H1 (cell line): ENCODE data around the gene TTI1.

Experiments
- FOSL1 ChIP-seq: IDR thresholded peaks from 2 replicates; pipeline ENCODE4 v1.6.1; 2011; ENCODE audit warnings: mild to moderate bottlenecking, low read depth, low read length, moderate library complexity; ENCODE audit not compliant: insufficient read depth
- MAFK ChIP-seq: IDR thresholded peaks from 2 replicates; pipeline ENCODE4 v1.6.1; 2012; ENCODE audit warnings: low read depth, mild to moderate bottlenecking, improper control_type of control experiment, low read length
- NANOG ChIP-seq: IDR thresholded peaks from 2 replicates; pipeline ENCODE4 v1.6.1; 2011; ENCODE audit warnings: low read length, low read depth, mild to moderate bottlenecking, inconsistent platforms; ENCODE audit not compliant: insufficient read depth, poor library complexity, severe bottlenecking
- POLR2A ChIP-seq, 2 experiments: IDR thresholded peaks; 1 replicate in 1 of 2; 2 replicates in 1 of 2; pipeline ENCODE4 v1.6.1; 2011; ENCODE audit warnings: low read depth in 2 of 2, low read length in 2 of 2, mild to moderate bottlenecking in 2 of 2; ENCODE audit errors: control extremely low read depth in 1 of 2
- POLR2AphosphoS5 ChIP-seq: IDR thresholded peaks from 2 replicates; pipeline ENCODE4 v1.6.1; 2011; ENCODE audit warnings: low read depth, low read length
- RAD21 ChIP-seq, 2 experiments: IDR thresholded peaks in 1 of 2; conservative IDR thresholded peaks in 1 of 2; 2 replicates each; pipeline ENCODE4 v1.6.1; 2011; ENCODE audit warnings: low read depth in 2 of 2, low read length in 2 of 2, improper control_type of control experiment in 1 of 2, inconsistent platforms in 1 of 2, mild to moderate bottlenecking in 1 of 2, moderate library complexity in 1 of 2
- TAF1 ChIP-seq: IDR thresholded peaks from 2 replicates; pipeline ENCODE4 v1.6.1; 2011; ENCODE audit warnings: mild to moderate bottlenecking, low read depth, low read length
- TF ChIP-seq, protein P1 (sequence below): IDR thresholded peaks from 2 replicates; pipeline ENCODE4 v1.6.1; 2012; ENCODE audit warnings: low read length, inconsistent platforms
- TF ChIP-seq, protein P2 (sequence below), 3 experiments: IDR thresholded peaks; 1 replicate in 2 of 3; 2 replicates in 1 of 3; pipeline versions ENCODE4 v1.5.1 to v1.6.1; 2011; ENCODE audit warnings: low read length in 3 of 3, mild to moderate bottlenecking in 3 of 3, inconsistent platforms in 2 of 3, low read depth in 1 of 3, moderate library complexity in 1 of 3; ENCODE audit not compliant: insufficient read depth in 1 of 3; ENCODE audit errors: control extremely low read depth in 1 of 3

DNA sequence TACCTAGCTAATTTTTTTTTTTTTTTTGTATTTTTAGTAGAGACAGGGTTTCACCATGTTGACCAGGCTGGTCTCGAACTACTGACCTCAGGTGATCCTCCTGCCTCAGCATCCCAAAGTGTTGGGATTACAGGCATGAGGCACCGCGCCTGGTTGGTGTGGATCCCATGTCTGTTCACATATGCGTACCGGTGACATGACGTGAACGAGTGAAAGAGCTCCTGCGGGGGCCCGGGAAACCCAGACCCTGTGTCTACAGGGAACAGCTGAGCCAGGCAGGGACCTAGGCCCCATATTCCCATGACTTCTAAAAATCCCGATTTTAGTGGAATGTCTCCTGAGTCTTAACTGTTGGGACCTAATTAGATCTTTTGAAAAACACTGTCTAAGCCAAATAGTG lies 97.2 kb downstream of the TTI1 start:
- TF ChIP-seq NANOG (no peak), TAF1 (no peak), POLR2AphosphoS5 (no peak), POLR2A (IDR thresholded peaks at IDR 0.05; ENCODE audit: control extremely low read depth in 1 of 2, low read depth in 2 of 2, low read length in 2 of 2) (no peak), RAD21 (IDR thresholded peaks at IDR 0.05 in 1 of 2, conservative IDR thresholded peaks at IDR 0.05 in 1 of 2; ENCODE audit: low read depth in 2 of 2, low read length in 2 of 2) (no peak), FOSL1 (no peak), MAFK (no peak)
- TF ChIP-seq, protein P1, sequence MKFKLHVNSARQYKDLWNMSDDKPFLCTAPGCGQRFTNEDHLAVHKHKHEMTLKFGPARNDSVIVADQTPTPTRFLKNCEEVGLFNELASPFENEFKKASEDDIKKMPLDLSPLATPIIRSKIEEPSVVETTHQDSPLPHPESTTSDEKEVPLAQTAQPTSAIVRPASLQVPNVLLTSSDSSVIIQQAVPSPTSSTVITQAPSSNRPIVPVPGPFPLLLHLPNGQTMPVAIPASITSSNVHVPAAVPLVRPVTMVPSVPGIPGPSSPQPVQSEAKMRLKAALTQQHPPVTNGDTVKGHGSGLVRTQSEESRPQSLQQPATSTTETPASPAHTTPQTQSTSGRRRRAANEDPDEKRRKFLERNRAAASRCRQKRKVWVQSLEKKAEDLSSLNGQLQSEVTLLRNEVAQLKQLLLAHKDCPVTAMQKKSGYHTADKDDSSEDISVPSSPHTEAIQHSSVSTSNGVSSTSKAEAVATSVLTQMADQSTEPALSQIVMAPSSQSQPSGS, result no peak
- TF ChIP-seq, protein P2, sequence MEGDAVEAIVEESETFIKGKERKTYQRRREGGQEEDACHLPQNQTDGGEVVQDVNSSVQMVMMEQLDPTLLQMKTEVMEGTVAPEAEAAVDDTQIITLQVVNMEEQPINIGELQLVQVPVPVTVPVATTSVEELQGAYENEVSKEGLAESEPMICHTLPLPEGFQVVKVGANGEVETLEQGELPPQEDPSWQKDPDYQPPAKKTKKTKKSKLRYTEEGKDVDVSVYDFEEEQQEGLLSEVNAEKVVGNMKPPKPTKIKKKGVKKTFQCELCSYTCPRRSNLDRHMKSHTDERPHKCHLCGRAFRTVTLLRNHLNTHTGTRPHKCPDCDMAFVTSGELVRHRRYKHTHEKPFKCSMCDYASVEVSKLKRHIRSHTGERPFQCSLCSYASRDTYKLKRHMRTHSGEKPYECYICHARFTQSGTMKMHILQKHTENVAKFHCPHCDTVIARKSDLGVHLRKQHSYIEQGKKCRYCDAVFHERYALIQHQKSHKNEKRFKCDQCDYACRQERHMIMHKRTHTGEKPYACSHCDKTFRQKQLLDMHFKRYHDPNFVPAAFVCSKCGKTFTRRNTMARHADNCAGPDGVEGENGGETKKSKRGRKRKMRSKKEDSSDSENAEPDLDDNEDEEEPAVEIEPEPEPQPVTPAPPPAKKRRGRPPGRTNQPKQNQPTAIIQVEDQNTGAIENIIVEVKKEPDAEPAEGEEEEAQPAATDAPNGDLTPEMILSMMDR (IDR thresholded peaks at IDR 0.05; ENCODE audit: control extremely low read depth in 1 of 3, insufficient read depth in 1 of 3, low read depth in 1 of 3, low read length in 3 of 3), result no peak
